Epithelial cell of esophagus (primary cell): ENCODE measurements around the gene CFAP54.
"Not testable (repeated sequence)": the region's sequence is repeated elsewhere in the genome, so short reads cannot be mapped to it uniquely, and the experiment has no call there.

Source experiments
- DNase-seq: peaks from one replicate; pipeline ENCODE4 v3.0.0; 2010; ENCODE audit warnings: low read depth
- H3K4me3 ChIP-seq: 2 replicates; pipeline ENCODE4 v1.5.1; 2011; ENCODE audit warnings: mild to moderate bottlenecking, low read length, control low read depth
- CTCF ChIP-seq: IDR thresholded peaks from 2 replicates; pipeline ENCODE4 v1.5.1; 2011; ENCODE audit warnings: low read depth, mild to moderate bottlenecking, low read length, control low read depth, inconsistent platforms; ENCODE audit not compliant: insufficient read depth; ENCODE audit errors: missing control alignments

Gene CFAP54

GRCh38 chr12:96474206-96474605, 15.2 kb upstream of the CFAP54 start:
- DNase-seq = no peak
- TF ChIP-seq CTCF = no peak

DNA sequence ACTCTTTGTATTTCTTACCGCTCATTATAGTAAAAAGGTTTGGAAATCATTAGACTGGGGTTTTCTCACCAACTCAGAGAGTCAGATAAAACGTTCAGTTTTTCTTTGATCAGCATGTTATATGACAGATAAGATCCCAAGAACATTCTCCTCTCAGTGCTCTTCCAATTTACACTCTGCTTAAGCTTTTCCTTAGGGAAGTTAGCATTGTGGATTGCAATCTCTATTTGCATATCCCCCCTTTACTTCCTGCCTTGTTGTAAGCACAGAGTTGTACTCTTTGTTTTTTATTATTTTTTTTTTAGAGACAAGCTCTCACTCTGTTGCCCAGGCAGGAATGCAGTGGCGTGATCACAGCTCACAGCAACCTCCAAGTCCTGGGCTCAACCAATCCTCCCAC, 11.4 kb upstream of the CFAP54 start:
- DNase-seq = no peak
- H3K4me3 ChIP-seq = no peak overlapping the region
- no peak for TF ChIP-seq CTCF

More at GRCh38 chr12:96474206-96474605, 15.2 kb upstream of the CFAP54 start:
- no peak overlapping the region for H3K4me3 ChIP-seq

GRCh38 chr12:96482086-96482485, 7.3 kb upstream of the CFAP54 start:
- DNase-seq = peak; percentile 68
- TF ChIP-seq CTCF = no peak
- no peak overlapping the region for H3K4me3 ChIP-seq

DNA sequence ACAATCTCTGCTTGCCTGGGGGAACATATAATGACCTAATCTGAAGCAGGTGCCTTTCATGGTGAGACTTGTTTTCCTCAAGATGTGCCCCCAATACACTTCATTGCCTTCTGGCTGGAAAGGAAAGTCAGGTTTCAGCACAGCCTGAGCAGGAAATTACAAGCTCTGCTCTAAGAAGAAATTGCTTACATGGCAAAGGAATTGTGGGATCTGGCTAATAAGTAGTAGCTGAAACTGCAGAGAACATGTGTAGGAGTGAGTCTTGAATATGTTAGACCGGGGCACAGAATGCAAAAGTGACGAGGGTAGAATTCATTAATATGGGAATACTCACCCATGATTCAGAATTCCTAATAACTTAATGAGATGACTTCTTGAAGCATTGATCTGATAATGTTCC, 6.3 kb upstream of the CFAP54 start:
- no peak overlapping the region for H3K4me3 ChIP-seq
- peak; percentile 24 for DNase-seq
- TF ChIP-seq CTCF = no peak

DNA sequence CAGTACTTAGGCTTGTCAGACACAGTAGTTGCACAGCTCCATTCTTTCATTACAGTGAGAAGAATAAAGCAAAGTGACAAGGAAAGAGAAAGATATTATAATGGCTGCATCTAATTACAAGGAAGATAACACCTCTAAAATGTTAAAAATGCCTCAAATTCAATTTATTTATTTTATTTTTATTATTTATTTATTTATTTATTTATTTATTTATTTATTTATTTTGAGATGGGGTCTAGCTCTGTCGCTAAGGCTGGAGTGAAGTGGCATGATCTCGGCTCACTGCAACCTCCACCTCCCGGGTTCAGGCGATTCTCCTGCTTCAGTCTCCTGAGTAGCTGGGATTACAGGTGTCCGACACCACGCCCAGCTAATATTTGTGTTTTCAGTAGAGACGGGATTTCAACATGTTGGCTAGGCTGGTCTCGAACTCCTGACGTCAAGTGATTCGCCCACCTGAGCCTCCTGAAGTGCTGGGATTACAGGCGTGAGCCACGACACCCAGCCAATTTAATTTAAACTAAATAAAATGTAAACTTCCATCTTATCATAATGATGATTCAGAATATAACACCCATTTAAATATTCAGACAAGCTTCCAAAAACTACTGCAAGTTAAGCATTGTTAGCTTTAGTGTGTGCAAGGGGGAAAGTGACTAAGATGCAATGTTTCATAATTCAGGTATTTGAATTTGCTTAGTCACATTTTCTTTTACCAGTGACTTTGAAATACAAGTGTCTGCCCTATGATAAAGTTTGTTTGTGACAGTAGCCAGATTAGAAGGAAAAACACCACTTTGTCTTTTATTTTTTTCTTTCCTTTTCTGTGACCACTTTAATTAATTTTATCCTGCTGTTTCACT, 2.4 kb upstream of the CFAP54 start:
- peak; percentile 87 for DNase-seq
- TF ChIP-seq CTCF = no peak
- H3K4me3 ChIP-seq = no peak overlapping the region

GRCh38 chr12:96487634-96488033, 1.7 kb upstream of the CFAP54 start:
- no peak for TF ChIP-seq CTCF

DNA sequence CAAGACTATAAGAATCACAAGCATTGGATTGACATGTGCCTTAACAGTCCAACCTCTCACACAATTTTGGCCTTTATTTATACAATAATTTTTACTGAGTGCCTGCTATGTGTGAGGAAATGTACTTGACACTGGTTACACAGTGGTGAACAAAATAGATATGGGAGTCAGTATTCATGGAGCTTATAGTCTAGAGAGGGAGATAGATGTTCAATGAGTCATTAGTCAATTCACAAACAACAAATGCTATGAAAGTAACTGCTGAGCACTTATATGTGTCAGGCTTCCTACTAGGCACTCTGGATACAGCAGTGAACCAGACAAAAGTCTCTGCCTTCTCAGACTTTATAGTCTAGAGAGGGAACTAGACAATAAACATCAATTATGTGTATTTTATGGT, 3.7 kb downstream of the CFAP54 start:
- no peak overlapping the region for H3K4me3 ChIP-seq
- TF ChIP-seq CTCF = no peak
- DNase-seq = peak; percentile 45

More at GRCh38 chr12:96487634-96488033, 1.7 kb upstream of the CFAP54 start:
- no peak for DNase-seq
- H3K4me3 ChIP-seq = no peak overlapping the region

DNA sequence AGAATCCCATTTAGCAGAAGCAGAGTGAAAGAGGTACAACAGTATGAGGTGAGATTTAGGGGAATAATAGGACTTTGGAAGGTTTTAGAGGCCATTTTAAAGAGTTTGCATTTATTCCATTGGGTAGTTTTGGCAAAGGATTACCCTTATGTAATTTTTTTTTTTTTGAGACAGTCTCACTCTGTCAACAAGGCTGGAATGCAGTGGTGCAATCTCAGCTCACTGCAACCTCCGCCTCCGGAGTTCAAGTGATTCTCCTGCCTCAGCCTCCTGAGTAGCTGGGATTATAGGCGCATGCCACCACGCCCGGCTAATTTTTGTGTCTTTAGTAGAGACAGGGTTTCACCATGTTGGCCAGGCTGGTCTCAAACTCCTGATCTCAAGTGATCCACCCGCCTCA, 4.8 kb downstream of the CFAP54 start:
- H3K4me3 ChIP-seq, DNase-seq: not testable (repeated sequence)
